ENCODE results near the gene SSR1.
A peak's percentile ranks its signal among the peaks of the same experiment; 100 is the strongest.
"Not testable (repeated sequence)": the region's sequence is repeated elsewhere in the genome, so short reads cannot be mapped to it uniquely, and the experiment has no call there.

SSR1 gene

DNA sequence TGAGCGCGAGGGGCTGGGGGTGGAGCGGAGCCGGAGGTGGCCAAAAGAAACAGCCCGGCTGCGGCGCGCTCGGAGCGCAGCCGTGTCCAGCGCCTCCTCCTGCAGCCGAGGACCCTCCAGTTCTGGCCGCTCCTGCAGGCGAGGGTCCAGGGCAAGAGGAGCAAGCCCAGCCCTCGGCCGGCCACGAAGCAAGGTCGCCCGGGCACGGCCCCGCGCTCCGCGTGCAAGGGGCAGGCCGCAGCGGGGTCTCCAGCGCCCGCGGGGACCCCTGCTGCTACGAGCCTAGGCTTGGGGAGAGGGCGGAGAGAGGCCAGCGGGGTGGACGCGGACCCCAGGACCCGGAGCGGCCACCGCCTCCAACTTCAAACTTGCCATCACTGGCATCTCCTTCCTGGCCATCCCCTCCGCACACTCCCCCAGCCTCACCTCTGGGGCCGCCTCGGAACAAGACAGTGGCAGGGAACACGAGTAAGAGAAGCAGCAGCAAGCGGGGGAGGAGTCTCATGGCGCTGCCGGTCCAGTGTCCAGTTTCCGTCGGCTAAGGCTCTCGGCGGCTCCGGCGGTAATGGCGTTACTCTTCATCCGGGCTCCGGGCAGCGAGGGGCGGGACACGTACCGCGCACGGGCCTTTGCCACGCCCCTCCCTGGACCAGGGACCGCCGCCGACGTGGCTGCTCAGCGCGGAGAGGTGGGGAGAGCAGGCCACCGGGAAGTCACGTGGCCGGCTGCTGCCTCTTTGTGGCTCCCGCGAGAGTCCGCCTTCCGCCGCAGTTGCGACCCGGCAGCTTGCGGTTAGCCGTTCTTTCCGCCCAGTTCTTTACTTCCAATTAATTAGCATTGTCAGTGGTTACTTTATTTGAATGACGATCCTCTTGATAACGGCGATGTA lies at the start of gene SSR1:
TSS of gene SSR1 (minus strand) at position 584 of the 889 bp plus-strand sequence. CDS start at position 505, 79 bp downstream.
- DNase-seq (ENCODE audit: low read depth in 2 of 2): peak; percentile 89 to 92

DNA sequence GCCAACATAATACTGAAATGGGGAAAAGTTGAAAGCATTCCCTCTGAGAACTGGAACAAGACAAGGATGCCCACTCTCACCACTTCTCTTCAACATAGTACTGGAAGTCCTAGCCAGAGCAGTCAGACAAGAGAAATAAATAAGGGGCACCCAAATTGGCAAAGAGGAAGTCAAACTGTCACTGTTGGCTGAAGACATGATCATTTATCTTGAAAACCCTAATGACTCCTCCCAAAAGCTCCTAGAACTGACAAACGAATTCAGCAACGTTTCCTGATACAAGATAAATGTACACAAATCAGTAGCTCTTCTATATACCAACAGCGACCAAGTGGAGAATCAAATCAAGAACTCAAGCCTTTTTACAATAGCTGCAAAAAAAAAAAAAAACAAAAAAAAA lies 38.9 kb upstream of the SSR1 start:
- not testable (repeated sequence) for DNase-seq (ENCODE audit: low read depth in 2 of 2)

DNA sequence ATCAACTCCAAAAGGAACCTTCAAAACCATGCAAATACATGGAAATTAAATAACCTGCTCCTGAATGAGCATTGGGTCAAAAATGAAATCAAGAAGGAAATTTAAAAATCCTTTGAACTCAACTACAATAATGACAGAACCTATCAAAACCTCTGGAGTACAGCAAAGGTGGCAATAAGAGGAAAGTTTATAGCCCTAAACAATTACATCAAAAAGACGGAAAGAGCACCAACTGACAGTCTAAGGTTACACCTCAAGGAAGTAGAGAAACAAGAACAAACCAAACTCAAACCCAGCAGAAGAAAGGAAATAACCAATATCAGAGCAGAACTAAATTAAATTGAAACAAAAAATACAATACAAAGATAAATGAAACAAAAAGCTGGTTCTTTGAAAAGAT lies 37.6 kb upstream of the SSR1 start:
- DNase-seq (ENCODE audit: low read depth in 2 of 2): not testable (repeated sequence)

DNA sequence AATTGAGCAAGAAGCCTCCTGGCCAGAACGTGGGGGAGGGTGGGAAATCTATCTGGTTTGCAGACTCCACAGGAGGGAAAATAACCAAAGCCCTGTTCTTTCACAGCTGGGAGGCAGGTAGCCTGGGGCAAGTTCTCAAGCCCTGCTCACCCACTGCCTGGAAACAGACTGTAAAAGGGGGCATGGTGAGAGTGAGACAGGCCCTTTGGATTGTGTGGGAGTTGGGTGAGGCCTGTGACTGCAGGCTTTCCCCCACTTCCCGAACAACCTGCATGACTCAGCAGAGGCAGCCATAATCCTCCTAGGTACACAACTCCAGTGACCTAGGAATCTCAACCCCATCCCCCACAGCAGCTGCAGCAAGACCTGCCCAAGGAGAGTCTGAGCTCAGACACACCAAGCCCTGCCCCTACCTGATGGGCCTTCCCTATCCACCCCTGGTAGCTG lies 34.6 kb upstream of the SSR1 start:
- not testable (repeated sequence) for DNase-seq (ENCODE audit: low read depth in 2 of 2)

DNA sequence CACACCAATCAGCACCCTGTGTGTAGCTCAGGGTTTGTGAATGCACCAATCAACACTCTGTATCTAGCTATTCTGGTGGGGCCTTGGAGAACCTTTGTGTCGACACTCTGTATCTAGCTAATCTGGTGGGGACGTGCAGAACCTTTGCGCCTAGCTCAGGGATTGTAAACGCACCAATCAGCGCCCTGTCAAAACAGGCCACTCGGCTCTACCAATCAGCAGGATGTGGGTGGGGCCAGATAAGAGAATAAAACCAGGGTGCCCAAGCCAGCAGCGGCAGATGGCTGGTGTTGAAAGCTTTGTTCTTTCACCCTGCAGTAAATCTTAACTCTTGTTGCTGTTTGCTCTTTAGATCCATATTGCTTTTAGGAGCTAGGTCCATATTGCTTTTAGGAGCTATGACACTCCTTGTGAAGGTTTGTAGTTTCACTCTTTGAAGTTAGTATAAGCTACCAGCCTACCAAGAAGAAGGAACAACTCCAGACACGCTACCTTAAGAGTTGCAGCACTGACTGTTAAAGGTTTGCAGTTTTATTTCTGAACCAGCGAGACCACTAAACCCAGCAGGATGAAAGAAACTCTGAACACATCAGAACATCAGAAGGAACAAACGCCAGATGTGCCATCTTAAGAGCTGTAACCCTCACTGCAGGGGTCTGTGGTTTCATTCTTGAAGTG lies 31.9 kb upstream of the SSR1 start:
- DNase-seq (ENCODE audit: low read depth in 2 of 2): not testable (repeated sequence)

DNA sequence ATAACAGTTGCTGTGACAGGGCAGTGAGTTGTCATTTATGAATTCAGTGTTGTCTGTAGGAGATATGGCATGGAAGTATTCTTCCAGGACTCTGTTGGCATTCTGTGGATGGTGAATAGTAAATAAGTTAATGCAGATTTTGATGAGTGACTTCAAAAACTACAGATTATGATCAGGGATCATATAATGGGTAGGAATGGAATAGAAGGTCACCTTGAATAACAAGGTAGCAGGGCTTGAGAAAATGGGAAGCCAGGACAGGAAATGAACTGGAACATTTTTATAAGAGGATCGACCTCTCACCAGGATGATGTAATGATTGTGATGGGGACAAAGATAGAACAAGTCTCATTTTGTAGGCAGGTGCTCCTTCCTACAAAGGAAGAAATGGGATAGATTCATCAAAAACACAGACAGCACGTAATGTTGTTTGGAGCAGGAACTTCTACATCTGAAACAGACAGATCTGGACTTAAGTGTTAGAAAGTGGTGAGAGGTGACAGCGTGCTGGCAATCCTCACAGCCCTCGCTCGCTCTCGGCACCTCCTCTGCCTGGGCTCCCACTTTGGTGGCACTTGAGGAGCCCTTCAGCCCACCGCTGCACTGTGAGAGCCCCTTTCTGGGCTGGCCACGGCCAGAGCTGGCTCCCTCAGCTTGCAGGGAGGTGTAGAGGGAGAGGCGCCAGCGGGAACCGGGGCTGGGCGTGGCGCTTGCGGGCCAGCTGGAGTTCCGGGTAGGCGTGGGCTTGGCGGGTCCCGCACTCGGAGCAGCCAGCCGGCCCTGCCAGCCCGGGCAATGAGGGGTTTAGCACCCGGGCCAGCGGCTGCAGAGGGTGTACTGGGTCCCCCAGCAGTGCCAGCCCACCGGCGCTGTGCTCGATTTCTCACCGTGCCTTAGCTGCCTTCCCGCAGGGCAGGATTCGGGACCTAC lies 30.8 kb upstream of the SSR1 start:
- no peak for DNase-seq (ENCODE audit: low read depth in 2 of 2)

DNA sequence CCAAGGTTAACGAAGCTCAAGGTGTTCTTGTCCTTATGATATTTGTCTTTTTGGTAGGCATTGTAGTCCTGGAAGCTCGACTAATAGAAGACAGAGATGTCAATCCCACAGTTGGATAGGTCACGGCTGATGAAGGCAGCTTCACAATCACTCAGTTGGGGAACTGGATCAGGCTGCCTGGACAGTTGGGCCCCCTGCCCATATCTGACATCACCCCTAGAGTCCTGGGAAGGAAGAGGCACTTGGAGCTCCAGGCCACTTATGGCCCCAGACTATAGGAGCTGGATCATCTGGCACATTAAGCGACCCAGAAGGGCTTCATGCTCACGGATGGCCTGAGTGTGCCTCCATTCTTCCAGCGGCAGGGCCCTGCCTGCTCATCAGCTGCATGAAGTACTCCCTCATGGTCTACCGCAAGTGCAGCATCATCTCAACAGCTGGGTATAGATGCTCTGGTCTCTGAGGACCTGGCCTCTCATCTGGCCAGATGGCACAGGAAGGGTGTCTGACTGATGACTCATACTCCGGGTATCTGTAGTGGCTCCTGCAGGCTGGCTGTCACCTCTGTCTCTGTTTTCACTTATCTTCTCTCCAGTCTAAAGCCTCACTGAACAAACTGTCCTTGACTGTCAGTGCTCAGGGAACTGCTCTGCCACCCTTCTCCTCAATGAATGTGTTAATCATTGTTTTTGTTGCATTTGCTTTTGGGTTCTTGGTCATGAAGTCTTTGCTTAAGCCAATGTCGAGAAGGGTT lies 29.2 kb upstream of the SSR1 start:
- no peak for DNase-seq (ENCODE audit: low read depth in 2 of 2)

DNA sequence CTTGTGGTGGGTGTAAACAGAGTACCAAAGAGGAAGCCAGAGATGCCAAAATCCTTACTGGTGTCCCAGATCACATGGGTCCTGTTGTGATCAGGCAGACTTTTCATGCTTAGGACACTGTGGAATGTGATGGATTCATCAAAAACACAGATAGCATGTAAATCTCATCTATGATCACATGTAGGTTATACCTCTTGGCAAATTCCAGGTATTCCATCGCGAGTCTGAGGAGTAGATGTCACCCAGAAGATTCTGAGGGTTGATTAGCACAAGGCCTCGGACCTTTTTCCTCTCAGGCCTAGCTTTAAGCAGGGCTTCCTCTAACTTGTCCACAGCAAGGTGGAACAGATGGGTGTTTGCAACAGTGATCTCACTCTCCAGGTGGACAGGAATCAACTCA lies 28.3 kb upstream of the SSR1 start:
- DNase-seq (ENCODE audit: low read depth in 2 of 2): no peak

DNA sequence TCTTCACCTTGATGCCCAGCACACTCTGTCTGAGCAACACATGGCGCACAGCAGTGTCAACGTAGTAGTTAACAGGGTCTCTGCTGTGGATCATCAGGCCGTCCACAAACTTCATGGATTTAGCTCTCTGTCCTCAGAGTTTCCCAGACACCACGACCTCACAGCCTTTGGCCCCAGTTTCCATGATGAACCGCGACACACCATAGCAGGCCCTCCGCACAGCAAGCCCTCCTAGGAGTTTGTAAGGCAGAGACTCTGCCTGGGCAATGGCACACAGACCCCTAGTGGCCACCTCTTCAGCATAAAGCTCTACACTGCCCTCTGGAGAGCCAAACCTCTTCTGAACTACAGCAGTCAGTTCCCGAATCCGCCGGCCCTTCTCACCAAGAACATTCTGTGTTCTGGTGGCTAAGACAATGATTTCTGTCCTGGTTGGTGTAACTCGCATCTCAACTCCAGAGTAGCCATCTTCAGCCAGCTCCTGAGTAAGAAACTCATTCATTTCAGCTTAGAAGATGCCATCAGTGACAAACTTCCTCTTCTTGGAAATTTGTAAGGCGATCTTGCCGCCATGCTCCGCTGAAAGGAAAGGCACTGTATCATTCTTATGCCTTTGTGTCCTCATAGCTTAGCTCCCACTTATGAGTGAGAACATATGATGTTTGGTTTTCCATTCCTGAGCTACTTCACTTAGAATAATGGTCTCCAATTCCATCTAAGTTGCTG lies 26.2 kb upstream of the SSR1 start:
- DNase-seq (ENCODE audit: low read depth in 2 of 2): not testable (repeated sequence)

DNA sequence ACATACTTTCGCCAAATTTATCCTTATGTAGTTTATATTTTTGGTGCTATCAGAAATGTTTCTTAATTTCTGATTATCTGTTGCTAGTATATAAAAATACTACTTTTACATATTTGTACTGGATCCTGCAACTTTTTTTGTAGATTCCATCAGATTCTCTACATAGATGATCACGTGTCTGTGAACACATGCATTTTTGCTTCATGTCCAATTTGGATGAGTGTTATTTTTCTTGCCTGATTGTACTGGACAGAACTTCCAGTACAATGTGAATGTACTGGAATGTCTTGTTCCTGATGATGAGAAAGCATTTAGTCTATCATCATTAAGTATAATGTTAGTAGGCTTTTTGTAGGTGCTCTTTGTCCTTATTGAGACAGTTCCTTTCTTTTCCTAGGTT lies 25.0 kb upstream of the SSR1 start:
- DNase-seq (ENCODE audit: low read depth in 2 of 2): no peak

DNA sequence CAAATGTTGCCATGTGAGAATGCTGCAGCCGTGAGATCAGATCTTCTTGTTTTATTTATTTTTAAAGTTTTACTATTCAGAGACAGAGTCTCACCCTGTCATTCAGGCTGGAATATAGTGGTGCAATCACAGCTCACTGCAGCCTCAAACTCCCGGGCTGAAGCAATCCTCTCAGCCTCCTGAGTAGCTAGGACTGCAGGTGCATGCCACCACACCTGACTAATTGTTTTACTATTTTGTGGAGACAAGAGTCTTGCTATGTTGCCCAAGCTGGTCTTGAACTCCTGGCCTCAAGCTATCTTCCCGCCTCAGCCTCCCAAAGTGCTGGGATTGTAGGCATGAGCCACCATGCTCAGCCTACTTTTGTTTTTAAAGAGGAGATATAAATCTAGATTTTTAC lies 22.5 kb upstream of the SSR1 start:
- DNase-seq (ENCODE audit: low read depth in 2 of 2): no peak

DNA sequence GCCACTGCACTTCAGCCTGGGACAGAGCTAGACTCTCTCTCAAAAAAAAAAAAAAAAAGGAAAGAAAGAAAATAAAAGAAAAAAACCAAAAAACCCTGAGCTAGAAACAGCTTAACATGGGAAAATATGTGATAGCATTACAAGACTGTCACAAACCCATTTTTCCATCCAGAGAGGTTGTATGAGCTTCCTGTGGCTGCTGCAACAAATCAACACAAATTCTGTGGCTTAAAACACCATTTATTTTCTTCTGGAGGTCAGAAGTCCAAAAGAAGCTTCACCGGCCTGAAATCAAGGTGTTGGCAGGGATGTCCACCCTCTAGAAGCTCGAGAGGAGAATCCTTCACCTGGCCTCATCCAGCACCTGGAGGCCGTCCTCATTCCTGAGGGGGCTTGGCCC lies 21.7 kb upstream of the SSR1 start:
- no peak for DNase-seq (ENCODE audit: low read depth in 2 of 2)

DNA sequence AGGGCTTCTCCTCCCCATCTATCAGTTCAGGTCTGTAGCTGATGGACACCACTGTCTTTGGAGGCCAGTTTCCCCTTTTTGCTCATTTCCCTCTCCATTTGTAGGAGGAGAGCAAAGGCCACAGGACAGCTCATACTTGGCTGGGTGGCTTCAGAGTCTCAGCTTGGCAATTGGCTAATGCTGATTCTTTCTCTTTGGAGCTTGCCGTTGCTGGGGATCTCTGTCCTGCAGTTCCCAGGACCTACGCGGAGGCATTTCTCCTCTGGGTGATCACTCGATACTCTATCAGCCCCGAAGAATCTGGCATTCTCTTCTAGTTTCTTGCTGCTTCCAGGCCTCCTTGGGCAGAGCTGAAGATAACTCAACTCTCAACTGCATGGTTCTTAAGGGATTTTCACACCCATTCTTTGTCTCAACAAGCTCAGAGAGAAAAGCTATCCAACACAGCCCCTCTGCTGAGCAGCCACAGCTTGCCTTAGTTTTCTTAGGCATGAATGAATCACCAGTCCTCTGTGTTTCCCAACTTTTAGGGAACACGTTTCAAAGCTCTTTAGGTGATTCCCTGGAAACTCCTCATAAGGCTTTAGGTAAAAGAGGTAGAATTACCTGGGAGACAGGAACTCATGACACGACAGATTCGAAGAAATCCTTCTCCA lies 19.2 kb upstream of the SSR1 start:
- no peak for DNase-seq (ENCODE audit: low read depth in 2 of 2)

DNA sequence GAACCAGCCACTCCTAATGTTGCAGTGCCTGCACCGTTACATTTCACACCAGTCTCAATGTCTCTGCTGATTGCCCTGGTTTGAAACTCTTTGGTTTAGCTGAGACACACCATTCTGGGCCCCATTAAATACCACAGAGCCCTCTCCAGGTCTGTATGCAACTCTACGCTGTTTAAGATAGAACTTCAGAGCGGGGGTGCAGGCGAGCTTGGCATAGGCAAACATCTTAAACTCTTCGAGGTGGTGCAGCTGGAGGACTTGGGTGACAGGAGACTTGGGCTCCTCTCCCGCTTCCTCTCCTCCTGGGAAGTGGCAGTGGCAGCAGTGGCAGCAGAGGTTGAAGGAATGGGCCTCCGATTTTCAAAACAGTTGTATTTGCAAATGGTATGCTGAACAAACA lies 18.5 kb upstream of the SSR1 start:
- no peak for DNase-seq (ENCODE audit: low read depth in 2 of 2)

DNA sequence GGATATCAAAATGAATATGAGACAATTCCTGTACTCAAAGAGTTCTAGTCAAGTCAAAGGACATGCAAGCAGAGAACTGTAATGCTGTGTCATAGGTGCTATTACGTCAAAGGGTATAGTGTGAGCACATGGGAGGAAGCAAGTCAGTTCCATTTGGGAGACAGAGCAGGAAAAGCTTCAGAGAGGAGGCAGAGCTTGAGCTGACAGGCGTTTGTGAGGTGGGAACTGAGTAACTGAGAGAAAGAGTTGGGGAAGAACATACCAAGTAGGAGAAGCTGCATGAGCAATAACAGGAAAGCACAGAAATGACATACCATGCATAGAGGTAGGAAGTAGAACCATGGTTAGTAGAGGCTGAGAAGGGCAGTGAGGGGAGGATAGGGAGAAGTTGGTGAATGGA lies 15.2 kb upstream of the SSR1 start:
- DNase-seq (ENCODE audit: low read depth in 2 of 2): no peak

DNA sequence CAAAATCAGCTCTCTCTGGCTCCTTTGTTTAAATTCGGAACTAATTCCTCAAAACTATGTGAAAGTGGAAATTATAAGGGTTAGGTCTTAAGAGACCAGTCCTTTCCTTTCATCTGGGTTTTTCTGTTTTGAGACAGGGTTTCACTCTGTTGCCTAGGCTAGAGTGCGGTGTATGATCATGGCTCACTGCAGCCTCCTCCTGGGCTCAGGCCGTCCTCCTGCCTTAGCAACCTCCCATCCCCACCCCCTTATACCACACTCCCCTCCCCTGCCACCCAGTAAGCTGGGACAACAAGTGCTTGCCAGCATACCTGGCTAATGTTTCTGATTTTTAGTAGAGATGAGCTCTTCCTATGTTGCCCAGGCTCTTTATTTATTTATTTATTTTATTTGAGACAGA lies 12.8 kb upstream of the SSR1 start:
- DNase-seq (ENCODE audit: low read depth in 2 of 2): no peak

DNA sequence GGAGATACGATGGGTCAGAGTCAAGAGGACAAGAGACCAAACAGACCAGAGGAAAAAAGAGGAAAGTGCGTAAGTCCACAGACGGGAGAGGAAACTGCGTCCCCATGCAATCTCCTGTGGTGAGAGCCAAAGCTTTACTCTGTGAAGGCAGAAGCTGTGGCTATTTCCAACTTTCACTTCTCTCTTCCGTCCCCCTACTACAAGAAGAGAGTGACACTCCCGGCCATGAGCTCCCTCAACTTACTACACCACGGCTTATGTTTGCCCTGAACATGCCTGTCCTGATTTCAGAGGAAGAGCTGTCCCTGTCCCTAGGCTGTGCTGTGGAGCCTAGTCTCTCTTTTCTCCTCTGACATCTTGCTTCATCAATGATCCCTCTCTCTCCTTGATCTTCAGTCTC lies 11.5 kb upstream of the SSR1 start:
- DNase-seq (ENCODE audit: low read depth in 2 of 2): no peak

DNA sequence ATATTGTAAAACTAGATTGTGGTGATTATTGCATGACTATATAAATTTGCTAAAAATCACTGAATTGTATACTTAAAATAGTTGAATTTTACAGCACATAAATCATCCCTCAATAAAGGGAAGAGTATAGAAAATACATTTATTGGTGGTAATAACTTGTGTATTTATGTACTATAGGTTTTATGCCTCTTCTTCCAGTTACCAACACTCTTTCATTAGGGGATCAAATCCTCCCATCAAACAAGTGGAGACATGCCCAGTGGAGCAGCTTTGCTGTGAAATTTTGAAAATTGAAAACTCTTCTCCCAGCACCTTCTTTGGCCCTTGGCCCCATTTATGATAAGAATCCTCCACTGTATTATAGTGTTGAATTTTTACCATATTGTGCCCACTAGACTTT lies 10.1 kb upstream of the SSR1 start:
- DNase-seq (ENCODE audit: low read depth in 2 of 2): no peak

DNA sequence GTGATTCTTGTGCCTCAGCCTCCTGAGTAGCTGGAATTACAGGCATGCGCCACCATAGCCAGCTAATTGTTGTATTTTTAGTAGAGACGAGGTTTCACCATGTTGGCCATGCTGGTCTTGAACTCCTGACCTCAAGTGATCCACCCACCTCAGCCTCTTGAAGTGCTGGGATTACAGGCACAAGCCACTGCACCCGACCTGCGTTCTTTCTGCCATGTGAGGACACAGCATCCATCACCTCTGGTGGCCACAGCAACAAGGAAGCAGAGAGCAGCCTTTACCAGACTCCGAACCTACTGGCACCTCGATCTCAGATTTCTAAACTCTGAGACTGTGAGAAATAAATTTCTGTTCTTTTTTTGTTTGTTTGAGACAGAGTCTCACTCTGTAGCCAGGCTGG lies 8.9 kb upstream of the SSR1 start:
- not testable (repeated sequence) for DNase-seq (ENCODE audit: low read depth in 2 of 2)

DNA sequence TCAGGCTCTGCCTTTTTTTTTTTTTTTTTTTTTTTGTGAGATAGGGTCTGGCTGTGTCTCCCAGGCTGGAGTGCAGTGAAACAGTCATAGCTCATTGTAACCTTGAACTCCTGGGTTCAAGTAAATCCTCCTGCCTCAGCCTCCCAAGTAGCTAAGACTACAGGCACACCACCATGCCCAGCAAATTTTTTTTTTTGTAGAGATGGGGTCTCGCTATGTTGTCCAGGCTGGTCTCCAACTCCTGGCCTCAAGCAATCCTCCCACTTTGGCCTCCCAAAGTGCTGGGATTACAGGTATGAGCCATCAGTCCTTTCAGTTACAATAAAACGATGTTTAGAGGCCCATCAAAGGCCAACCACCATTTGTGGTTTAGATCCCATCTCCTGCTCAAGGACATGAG lies 6.4 kb upstream of the SSR1 start:
- DNase-seq (ENCODE audit: low read depth in 2 of 2): not testable (repeated sequence)

Data from activated CD8-positive, alpha-beta memory T cell treated with anti-CD3 and anti-CD28 coated beads for 4 hours (primary cell).